Hematopoietic multipotent progenitor cell (in vitro differentiated cells): ENCODE data around the gene SLC7A14. TPM values are rescaled to one million over a fixed set of nuclear protein-coding genes. Genes with fewer than 3 reads are reported as not detected.

ENCODE experiments used
- total RNA-seq: library from RNA; depleted of rRNA; stranded (reverse); fragments of >200 nt; gene quantifications from one replicate; pipeline ENCODE4 v1.2.3, GENCODE V29; 2012

The SLC7A14 gene
- total RNA-seq, 1 donor: not detected

Other genes starting within 250 kb of the SLC7A14 start
- gene SKIL, start 228.4 kb downstream of the SLC7A14 start, total RNA-seq: 11.8 TPM
- gene CLDN11, start 167.2 kb downstream of the SLC7A14 start, total RNA-seq: not detected